ENCODE measurements around the gene WWP2. TPM values are rescaled to one million over a fixed set of nuclear protein-coding genes. Genes with fewer than 3 reads are reported as not detected.
"Not testable (repeated sequence)": the region's sequence is repeated elsewhere in the genome, so short reads cannot be mapped to it uniquely, and the experiment has no call there.

The WWP2 gene
- total RNA-seq, 1 donor from 2014 or later, result 13.1 TPM

- peak; percentile 17 for DNase-seq (ENCODE audit: low read depth)
Observed at GRCh38 chr16:69941251-69942098, 179.3 kb downstream of the WWP2 start.

GRCh38 chr16:69942099-69942491 lies 180.0 kb downstream of the WWP2 start:
- DNase-seq (ENCODE audit: low read depth), result no peak

GRCh38 chr16:69942627-69943170 lies 180.6 kb downstream of the WWP2 start:
- DNase-seq (ENCODE audit: low read depth), result no peak

GRCh38 chr16:69943241-69944036 lies 181.3 kb downstream of the WWP2 start:
- DNase-seq (ENCODE audit: low read depth), result not testable (repeated sequence)

GRCh38 chr16:69950411-69950810 lies 188.3 kb downstream of the WWP2 start:
- DNase-seq (ENCODE audit: low read depth), result not testable (repeated sequence)

GRCh38 chr16:69951017-69951671 lies 189.0 kb downstream of the WWP2 start, which contains the start of gene CLEC18A:
Gene CLEC18A, plus strand, starts transcription at chr16:69951334. Its CDS starts 33 bp downstream, at chr16:69951367.
- DNase-seq (ENCODE audit: low read depth), result not testable (repeated sequence)

- not testable (repeated sequence) for DNase-seq (ENCODE audit: low read depth)
Observed at GRCh38 chr16:69951672-69952031, 189.5 kb downstream of the WWP2 start.

GRCh38 chr16:69952116-69952515 lies 190.0 kb downstream of the WWP2 start:
- not testable (repeated sequence) for DNase-seq (ENCODE audit: low read depth)

GRCh38 chr16:69952572-69953355 lies 190.6 kb downstream of the WWP2 start:
- not testable (repeated sequence) for DNase-seq (ENCODE audit: low read depth)

GRCh38 chr16:69954241-69954640 lies 192.1 kb downstream of the WWP2 start:
- DNase-seq (ENCODE audit: low read depth), result not testable (repeated sequence)

GRCh38 chr16:69963312-69963711 lies 201.2 kb downstream of the WWP2 start:
- DNase-seq (ENCODE audit: low read depth), result not testable (repeated sequence)

GRCh38 chr16:69964960-69965660 lies 203.0 kb downstream of the WWP2 start:
- DNase-seq (ENCODE audit: low read depth), result peak; percentile 54

- DNase-seq (ENCODE audit: low read depth), result not testable (repeated sequence)
Observed at GRCh38 chr16:69965661-69966054, 203.5 kb downstream of the WWP2 start.

GRCh38 chr16:69967688-69968087 lies 205.6 kb downstream of the WWP2 start:
- DNase-seq (ENCODE audit: low read depth), result not testable (repeated sequence)

- DNase-seq (ENCODE audit: low read depth), result not testable (repeated sequence)
Observed at GRCh38 chr16:69968125-69968524, 206.0 kb downstream of the WWP2 start.

GRCh38 chr16:69969657-69970056 lies 207.5 kb downstream of the WWP2 start:
- DNase-seq (ENCODE audit: low read depth), result not testable (repeated sequence)

- not testable (repeated sequence) for DNase-seq (ENCODE audit: low read depth)
Observed at GRCh38 chr16:69972120-69972519, 210.0 kb downstream of the WWP2 start.

GRCh38 chr16:69972935-69973334 lies 210.8 kb downstream of the WWP2 start:
- DNase-seq (ENCODE audit: low read depth), result not testable (repeated sequence)

- DNase-seq (ENCODE audit: low read depth), result not testable (repeated sequence)
Observed at GRCh38 chr16:69985196-69985595, 223.1 kb downstream of the WWP2 start.

Data from myocyte (in vitro differentiated cells).